Stimulated activated CD8-positive, alpha-beta memory T cell treated with anti-CD3 and anti-CD28 coated beads, Interleukin-4, amount 100 ng/mL, for 48 hours (primary cell): ENCODE measurements around the gene JUND.

Source experiments
- DNase-seq: peaks from one replicate; pipeline ENCODE4 v3.0.0-alpha.2; 2020

The JUND gene

GRCh38 chr19:18233224-18233825 lies 48.1 kb downstream of the JUND start:
- DNase-seq = peak; percentile 69

GRCh38 chr19:18232540-18233223 lies 48.7 kb downstream of the JUND start:
- peak; percentile 43 for DNase-seq

GRCh38 chr19:18231775-18232174 lies 49.6 kb downstream of the JUND start:
- no peak for DNase-seq

GRCh38 chr19:18230941-18231734 lies 50.3 kb downstream of the JUND start:
- DNase-seq = no peak

DNA sequence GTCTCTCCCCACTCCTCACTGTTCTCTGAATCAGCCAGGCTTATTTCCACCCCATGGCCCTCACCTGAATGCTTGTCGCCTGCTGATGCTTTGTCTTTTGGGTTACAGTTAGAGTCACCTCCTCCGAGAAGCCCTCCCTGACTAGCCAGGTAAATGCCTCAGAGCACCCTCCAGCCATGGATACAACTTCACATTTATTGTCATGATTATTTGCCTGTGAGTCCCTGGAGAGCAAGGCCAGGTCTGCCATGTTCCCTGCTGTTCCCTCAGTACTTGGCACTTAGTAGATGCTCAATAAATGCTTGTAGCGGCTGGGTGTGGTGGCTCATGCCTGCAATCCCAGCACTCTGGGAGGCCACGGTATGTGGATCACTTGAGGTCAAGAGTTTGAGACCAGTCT lies 51.5 kb downstream of the JUND start:
- no peak for DNase-seq
